Measurements from ENCODE around the gene CACNA2D2.

CACNA2D2 gene

DNA sequence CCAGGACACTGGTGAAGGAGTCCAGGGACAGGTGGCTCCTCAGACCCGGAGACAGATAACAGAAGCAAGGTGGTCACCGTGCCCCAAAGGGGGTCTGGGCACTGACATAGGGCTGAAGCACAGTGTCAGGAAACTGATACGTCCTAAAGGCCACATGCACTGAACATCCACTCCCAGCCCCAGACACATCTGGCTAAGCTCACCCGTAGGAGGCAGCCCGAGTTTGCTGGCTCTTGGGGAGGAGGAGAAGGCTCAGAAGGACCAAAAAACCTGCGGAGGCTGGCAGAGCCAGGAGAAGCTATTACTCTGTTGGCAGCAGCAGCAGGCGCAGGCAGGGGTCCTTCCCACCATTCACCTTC is 1.2 kb downstream of the CACNA2D2 start:
- DNase-seq (ENCODE audit: low read depth) = no peak

DNA sequence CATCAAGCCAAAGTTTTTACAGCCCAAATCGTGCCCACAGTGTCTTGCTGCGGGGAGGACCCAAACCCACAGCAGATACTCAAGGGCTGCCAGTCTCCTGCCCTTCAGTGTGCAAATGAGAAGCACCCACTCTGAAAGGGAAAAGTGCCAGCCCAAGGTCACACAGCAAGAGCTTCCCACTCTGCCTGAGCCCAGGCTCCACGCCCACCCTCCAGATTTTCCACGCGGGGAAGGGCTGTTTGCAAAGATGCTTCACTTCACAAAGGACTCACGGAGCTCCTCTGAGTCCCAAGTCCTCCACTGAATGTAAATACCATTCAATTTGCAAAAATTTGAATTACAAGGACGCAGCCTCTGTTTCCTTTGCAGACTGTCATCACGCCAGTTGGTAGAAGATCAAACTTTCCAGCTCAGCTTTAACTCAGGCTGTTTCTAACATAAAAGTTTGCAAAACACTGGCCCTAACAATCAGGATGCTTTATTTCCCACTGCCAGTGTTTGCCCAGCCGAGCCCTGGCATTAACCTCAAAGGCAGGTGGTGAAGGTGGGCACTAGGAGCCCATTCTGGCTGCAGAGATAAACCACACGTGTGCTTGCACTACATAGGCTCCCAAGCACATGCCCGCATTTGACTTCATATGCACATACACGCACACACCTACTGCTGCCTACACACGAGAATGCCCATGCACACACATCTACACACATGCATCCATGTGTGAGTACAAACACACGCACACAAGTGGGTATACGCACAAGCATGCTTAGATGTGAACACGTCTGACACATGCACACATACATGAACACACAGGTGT is 7.6 kb downstream of the CACNA2D2 start:
- no peak for DNase-seq (ENCODE audit: low read depth)

DNA sequence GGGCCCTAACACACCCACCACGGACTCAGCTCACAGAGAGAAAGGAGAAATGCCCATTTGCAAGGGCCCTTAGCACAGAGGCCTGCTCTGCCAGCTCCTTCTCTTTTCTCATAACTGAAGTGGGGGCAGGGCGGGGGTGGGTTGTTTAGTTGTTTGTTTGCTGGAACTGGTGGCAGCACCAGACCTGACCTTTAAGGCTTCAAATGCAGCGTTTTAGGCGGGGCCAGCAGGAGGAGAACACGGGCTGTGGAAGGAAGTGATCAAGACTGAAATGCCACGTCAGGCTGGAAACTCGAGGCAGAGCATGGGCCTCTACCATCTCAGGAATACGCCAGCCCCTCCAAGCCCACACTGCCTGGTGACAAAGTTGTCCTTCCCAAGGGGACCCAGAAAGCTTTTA is 9.3 kb downstream of the CACNA2D2 start:
- DNase-seq (ENCODE audit: low read depth) = no peak

DNA sequence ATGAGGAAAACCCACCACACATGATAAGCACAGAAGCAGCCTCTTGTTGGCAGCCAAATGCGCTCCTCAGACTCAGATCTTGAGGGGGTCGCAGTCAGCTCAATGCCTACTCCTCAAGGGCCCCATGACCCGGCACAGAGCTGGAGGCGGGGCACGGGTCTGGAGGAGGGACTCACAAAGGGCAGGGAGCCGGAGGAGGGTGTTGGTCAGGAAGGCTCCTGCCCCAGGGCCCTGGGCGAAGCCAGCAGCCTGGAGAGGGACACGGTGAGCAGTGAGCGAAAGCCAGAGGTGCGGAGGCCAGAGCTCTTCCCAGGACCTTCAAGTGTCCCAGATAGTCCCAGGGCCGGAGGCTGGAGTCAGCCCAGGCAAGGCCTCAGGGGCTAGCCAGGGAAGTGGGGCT is 9.8 kb downstream of the CACNA2D2 start:
- no peak for DNase-seq (ENCODE audit: low read depth)

DNA sequence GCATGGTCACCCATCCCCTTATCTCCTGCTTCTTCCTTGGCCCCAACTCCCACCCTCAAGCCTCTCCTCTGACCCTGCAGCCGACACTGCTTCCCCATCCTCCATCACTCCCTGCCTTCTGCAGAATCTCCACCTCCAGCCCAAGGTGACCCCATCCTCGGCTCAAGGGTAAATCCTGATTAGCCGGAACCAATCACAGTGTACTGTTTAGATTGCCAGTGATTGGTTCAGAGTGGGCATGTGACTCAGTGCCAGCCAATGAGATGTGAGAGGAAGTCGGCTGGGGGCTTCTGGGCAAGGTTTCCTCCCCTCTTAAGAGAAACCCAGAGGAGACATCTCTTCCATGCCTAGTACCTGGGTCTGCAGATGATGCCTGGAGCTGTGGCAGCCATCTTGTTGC is 10.3 kb downstream of the CACNA2D2 start:
- no peak for DNase-seq (ENCODE audit: low read depth)

DNA sequence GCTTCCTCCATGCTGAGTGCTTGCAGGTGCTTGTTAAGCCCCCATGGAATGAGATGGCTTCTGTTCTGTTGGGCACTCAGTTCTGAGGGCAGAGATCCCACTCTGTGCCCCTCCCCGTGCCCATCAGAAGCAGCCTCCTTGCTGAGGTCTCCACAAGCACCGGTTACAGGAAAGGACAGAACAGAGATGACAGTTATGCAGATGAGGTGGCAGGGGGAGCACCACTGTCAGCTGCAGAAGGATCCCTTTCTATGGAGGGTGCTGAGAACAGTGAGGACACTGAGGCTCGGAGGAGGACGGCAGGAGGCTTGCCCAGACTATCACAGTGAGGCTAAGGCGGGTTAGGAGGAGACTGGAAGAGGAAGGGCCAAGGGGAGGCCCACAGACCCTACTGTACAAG is 12.4 kb downstream of the CACNA2D2 start:
- no peak for DNase-seq (ENCODE audit: low read depth)

DNA sequence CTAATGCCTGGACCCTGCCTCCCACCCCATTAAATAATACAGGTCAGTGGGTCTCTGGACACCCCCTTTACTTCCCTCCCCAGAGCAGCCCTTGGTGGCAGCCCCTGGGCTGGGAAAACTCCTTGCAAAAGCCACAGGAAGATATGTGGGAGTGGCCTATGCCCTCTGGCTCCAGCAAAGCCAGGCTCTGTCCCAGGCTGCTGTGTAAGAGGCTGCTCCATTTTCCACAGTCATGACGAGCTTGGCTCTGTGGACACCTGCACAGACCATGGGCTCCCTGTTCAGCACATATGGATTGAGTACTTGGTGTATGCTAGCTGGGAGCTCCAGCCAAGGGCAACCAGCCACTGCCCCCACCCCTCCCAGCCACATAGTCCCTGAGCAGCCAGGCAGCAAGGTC is 13.0 kb downstream of the CACNA2D2 start:
- DNase-seq (ENCODE audit: low read depth) = no peak

DNA sequence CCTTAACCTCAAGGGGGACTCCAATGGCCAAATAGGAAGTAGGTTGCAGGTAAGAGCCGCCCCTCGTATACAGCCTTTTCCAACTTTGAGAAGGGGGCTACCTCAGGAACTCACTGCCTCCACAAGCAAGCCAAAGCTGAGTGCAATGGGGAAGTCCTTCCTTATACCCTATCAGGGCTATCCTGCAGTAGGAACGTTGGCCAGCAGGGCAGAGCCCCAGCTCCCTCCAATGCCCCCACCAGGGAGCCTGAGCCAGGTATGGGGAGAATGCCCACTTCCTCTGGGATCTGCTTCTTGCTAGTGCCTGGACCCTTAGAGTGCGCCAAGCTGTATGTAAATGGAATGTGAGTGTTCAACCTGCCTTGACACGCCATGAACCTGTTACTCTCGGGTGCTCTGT is 16.3 kb downstream of the CACNA2D2 start:
- no peak for DNase-seq (ENCODE audit: low read depth)

DNA sequence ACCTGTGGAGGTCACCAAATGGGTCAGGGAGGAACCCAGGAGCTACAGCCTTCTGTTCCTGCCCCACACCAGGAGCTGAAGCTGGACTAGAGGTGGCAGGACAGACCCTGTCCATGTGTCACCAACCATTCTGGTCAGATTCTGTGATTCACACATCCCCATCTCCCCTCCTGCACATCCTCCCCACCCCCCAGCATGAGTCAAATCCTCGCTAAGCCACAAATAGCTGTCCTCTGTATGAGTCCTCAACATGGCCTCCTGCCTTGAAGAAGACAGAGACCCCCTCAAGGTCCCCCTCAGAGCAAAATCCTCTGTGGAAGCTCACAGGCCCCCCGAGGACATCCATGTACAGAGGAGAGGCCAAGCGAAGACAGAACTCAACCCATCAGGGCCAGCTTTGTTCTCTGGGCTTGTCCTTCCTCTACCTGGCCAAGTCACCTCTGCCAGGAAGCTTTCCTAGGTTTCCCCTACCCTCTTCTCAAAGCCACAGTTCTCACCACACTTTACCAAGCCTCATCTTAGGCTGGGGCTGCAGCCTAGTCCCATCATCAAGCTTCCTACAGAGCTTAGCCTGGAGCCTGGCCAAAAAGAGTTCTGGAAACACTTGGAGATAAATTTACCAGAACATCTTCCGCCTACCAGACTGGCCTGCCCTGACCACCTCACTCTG is 17.1 kb downstream of the CACNA2D2 start:
- DNase-seq (ENCODE audit: low read depth) = no peak

DNA sequence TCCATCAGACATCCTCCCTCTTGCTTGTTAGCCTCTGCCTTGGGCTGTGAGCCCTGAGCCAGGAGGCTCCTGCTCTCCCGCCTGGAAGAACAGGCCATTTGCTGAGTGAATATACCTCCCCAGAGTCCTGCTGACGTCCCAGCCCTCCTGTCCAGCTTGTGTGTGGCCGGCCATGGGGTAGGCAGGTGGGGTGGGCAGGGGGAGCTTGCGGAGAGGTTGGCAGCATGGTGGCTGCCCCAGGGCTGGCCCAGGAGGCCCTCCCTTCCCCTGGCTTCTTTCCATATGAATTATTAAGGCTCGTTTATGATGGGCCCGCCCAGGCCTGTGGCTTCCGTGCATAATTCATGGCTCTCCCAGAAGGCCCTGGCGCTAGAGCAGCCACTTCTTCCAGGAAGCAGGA is 18.7 kb downstream of the CACNA2D2 start:
- no peak for DNase-seq (ENCODE audit: low read depth)

DNA sequence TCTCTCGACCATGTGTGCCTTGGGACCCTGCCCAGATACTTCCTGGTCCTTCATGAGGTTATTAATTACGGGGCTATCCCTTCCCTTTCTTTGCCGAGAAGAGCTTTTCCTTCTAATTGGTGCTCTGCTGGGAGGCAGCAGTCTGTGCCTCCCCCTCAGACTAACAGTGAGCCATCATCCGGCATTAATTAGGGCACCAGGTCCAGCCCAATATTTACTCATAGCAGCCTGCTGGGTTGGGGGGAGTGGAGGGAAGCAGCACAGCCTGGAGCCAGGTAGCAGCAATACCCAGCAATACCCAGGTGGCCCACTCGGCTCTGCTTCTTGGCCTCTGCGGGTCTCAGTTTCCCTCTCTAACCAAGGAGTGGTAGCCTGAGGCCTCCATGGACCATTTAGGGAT is 20.1 kb downstream of the CACNA2D2 start:
- DNase-seq (ENCODE audit: low read depth) = no peak

DNA sequence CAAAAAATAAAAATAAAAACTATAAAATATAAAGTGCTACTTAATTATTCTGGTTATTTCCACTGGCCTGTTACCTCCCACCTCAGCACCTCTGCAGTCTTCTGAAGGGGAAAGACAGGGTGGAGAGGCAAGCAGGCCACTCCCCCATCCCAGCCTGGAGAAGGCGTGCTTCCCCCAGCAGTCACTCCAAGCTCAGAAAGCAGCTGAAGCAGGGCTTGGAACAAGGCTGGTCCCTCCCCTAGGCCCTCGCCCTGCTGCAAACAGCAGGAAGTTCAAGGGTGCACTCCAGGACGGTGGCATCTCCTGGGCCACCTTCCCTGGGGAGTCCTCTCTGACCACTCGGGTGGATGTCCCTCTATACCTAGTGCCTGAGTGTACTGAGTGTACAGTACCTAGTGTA is 21.4 kb downstream of the CACNA2D2 start:
- DNase-seq (ENCODE audit: low read depth) = no peak

DNA sequence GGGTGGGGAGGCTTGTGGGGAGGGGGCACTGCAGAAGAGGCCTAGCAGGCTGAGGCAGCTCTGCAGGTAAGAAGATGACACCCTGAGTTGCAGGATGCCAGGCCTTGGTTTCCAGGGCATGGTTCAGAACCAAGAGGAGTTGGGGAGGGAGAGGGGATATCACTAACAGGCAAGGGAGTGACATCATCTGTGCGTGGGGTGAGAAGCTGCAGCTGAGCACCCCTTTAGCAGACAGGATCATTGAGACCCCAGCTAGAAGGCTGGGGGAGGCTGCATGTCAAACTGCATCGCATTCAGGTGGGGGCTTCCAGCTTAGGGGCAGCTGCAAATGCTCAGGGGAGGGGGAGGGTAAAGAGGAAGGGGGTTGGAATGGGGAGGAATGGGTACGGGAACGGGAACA is 23.0 kb downstream of the CACNA2D2 start:
- DNase-seq (ENCODE audit: low read depth) = no peak

DNA sequence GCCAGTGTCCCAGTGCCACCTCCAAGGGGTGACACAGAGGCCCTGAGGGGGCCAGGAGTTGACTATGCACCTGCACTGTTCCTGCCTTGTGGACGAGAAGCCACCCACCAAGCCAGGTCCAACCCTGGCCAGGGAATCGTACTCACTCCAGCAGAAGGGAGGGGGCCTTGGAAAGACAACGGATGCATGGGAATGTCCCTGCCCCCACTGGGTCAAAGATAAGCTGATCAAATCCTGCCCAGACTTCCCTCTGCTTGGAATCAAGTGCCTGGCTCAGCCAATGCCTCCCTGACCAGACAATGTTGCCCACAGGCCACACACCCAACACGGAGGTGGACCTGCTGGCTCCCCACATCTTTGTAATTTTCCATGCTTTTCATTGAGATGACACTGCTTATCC is 23.9 kb downstream of the CACNA2D2 start:
- DNase-seq (ENCODE audit: low read depth) = no peak

DNA sequence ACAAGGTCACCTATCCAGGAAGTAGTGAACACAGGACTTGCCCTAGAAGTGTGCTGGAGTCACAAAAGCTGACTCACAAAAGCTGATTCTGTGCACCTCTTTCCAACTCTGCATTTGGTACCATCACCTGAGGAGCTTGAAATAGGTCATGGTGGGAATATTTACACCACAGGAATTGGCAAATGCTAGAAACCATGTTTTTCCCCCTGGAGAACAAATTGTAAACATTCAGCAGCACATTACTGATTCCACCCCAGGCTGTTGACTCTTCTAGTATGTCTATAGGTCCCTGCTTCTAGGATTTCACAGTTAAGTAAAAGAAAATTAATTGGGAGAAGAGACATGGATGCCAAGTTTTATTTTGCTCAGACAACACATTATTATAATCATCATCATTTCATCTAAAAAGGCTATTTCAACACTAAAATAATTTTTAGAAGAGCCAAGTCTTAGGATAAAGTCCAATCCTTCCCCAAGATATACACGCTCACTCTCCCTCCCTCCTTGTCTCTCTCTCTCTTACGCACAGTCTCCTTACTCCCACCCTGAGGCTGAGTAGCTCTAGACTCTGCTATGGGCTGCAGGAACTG is 24.7 kb downstream of the CACNA2D2 start:
- DNase-seq (ENCODE audit: low read depth) = no peak

DNA sequence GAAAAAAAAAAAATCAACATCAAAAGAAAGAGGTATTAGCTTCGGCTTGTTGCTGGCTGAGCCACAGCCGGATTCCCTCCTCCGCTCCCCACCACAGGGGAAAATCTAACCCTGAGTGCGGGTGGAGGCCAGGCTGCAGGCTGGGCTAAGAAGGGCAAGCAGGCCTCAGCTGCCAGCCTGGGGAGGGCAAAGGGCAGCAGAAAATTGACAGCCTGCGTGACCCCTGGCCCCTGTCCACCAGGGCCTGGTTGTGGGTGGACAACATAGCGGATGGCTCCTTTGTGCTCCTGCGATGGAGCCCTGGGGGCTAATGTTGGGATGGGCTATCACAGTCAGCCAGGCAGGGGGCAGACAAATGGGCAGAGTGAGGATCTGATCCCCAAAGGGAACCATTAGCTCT is 25.4 kb downstream of the CACNA2D2 start:
- DNase-seq (ENCODE audit: low read depth) = no peak

DNA sequence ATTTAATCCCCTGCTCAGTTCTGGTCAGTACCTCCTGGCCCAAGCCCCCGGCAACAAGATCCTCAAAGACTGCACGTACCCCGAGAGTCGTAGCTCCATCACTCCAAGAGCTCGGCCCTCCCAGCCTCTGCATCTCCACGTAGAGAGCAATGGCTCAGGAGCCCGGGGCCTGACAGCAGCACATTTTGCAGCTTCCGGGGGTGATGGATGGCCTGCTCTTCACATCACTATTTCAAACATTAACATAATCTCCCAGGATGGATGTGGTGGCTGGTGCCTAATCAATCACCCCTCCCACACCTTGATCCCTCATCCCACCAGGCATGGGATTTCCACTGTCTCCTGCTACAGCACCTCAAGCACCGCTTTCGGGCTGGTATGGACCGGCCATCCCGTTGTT is 28.1 kb downstream of the CACNA2D2 start:
- no peak for DNase-seq (ENCODE audit: low read depth)

DNA sequence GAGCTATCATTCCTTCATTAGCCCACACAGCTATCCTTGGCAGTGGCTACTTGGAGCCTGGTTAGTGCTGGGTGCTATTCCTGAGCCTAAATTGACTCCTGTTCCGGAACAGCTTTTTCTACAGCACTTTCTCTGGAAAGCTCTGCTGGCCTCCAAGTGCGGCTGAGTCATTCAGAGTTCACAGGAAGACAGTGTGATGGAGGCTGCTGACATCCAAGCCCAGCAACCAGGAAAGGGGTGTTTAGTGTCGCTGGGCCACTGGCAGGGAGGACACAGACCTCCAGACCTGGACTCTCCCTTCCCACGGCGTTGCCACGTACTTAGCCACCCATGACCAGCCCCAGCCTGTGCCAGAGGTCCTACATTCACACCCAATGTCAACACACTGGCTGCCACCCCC is 28.7 kb downstream of the CACNA2D2 start:
- no peak for DNase-seq (ENCODE audit: low read depth)

DNA sequence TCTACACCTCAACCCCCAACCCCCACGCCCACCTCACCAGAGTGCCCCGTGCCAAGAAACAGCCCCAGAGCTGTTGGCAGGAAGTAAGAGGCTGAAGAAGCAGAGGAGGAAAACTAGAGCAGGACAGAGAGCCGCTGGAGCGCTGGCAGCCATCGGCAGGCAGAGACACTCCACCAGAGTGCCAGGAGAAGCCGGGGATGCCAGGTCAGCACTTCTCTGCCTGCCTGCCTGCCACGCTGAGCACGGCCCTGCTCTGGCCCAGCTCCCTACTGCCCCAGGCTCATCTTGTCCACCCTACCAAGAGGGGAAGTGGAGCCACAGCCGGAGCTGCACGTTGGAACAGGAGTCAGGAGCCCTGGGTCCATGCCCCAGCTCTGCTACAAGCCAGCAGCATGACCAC is 29.7 kb downstream of the CACNA2D2 start:
- no peak for DNase-seq (ENCODE audit: low read depth)

DNA sequence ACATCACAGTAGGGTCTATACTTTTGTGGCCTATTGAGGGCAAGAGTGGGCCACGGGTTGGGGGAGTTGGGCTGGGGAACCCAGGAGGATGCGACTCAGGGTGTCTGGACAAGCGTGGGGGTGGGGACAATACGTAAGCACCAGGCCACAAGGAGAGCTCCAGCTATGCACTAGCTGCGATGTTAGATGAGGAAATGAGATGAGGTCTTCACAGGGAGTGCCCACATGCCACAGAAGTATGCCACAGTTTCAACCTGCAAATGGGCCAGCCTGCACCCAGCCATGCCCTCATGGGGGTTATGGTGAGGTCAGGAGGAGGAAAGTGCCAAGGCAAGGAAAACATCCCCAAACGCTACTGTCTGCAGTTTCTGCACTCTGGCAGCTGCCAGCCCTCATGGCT is 30.5 kb downstream of the CACNA2D2 start:
- no peak for DNase-seq (ENCODE audit: low read depth)

DNA sequence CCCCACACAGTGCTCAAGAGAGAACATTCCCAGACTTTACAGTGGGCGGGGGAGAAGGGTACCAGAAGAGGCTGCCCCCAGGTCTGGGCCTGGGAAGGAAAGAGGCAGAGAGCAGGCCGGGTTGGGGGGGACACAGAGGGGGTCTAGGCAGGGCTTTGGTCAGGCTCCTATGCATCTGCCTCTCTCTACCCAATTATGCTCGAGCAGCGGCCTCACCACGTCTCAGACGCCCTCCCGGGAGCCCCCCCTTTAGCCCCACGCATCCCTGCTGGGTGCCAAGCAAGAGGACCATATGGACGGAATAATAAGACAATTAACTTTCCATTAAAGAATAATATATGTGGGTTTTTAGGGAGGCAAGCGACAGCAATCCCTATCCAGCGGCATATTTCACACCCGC is 32.8 kb downstream of the CACNA2D2 start:
- no peak for DNase-seq (ENCODE audit: low read depth)

DNA sequence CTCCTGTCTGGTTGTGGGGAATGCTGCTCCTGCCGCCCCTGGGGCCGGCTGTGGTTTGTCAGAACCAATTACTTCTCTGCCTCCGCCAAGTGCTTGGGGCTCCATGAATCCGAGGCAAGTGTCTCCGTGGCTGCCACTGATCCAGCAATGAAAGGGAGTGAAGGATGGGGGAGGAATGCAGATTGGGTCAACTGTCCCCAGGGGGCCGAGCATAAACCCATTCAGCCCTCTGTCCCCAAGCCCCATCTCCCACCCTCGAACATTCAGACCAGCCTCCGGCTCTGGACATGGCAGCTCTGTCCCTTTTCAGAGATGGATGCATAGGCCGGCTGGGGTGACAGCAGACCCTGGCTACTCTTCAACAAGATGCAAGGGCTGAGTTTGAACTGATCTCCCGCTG is 35.5 kb downstream of the CACNA2D2 start:
- DNase-seq (ENCODE audit: low read depth) = no peak

DNA sequence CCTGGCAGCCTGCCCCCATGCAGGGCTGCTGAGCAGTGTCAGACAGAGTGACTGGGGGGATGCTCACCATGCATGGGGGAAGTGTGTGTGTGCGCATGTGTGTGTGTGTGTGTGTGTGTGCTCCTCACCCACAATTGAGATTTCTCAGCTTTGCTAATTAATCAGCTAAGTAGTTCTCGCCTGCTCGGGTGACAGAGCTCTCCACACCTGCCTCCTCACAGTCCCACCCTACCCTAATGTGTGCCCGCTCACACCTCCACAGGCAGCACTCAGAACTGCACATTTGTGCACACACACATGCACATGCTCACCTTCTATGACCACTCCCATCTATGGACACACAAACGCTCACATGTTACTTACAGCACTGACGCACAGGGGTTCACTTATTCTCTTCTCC is 37.3 kb downstream of the CACNA2D2 start:
- no peak for DNase-seq (ENCODE audit: low read depth)

DNA sequence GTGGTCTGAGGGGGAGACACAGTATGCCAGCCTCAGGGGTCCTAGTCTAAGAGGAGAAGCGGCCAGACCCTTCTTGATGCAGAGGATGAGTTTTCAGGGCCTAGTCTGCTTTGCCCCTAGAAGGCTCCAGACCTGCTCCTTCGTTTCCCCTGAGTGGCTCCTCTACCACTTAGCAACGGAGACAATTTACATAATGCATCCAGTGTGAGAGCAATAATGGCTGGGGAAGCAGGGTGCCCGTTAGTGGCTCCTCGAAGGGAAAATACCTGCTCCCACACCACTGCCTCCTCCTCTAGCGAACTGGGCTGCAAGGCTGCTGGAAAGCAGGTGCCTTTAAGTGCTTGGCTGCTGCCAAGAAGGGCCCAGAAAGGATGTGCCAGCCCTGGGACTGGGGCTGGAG is 38.9 kb downstream of the CACNA2D2 start:
- no peak for DNase-seq (ENCODE audit: low read depth)
